GM12891 (cell line): ENCODE results near the gene TSPAN4.

ENCODE experiments used
- DNase-seq: peaks from one replicate; pipeline ENCODE4 v3.0.0; 2011; ENCODE audit warnings: low spot score; ENCODE audit not compliant: insufficient read length
- FAIRE-seq: peaks from 2 replicates; lab custom pipeline; 2011; peaks lifted over from hg19 to GRCh38; lab: Jason Lieb, UNC
- PAX5 ChIP-seq: IDR thresholded peaks from 2 replicates; pipeline ENCODE4 v1.6.1; 2011; ENCODE audit warnings: low read length, moderate library complexity, mild to moderate bottlenecking; ENCODE audit not compliant: insufficient read depth, severe bottlenecking
- POLR2A ChIP-seq: IDR thresholded peaks from 2 replicates; pipeline ENCODE4 v1.6.1; 2011; ENCODE audit warnings: low read depth, low read length, control low read depth
- POLR2AphosphoS5 ChIP-seq: IDR thresholded peaks from 2 replicates; pipeline ENCODE4 v1.6.1; 2011; ENCODE audit warnings: low read depth, low read length, control low read depth
- POU2F2 ChIP-seq: IDR thresholded peaks from 2 replicates; pipeline ENCODE4 v1.6.1; 2011; ENCODE audit warnings: low read depth, mild to moderate bottlenecking, control low read depth, low read length, moderate library complexity
- SPI1 ChIP-seq: IDR thresholded peaks from 2 replicates; pipeline ENCODE4 v1.6.1; 2011; ENCODE audit warnings: low read depth, low read length, control low read depth
- TAF1 ChIP-seq: IDR thresholded peaks from 2 replicates; pipeline ENCODE4 v1.6.1; 2011; ENCODE audit warnings: low read depth, low read length, control low read depth

The TSPAN4 gene

DNA sequence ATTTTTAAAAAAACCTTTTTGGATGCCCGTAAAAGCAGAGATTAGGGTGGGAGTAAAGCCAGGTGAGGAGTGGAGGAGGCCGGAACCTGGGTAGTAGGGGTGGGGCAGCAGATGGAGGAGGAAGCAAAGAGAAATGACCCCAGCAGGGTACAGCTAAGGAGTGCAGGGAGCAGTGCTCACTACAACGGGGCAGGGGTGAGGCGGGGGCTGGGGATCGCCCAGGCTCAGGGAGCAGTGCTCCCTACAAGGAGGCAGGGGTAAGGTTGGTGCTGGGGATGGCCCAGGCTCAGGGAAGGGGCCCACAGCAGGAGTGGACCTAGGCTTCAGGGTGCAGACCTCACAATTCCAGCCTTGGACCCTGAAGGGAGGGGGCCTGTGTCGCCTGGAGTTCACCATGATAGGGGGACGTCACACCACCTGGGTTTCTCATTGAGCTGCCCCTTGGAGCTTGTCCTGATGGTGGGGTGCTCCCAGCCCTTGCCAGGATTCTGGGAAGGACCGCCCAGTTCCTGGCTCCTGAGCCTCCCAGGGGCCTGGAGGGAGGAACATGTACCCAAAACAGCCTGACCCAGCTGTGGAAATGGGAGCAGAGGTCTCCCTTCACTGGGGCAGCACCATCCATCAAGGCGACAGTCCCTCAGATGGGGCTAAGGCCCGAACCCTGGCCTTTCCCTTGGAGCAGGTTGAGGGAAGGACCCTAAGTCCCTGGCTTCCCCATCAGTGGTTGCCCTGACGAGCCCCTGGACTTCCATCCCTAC, 26.8 kb upstream of the TSPAN4 start:
- DNase-seq (no peak), FAIRE-seq (no peak)
- TF ChIP-seq PAX5 = no peak
- TF ChIP-seq POLR2A = 0 out of 2 replicates have a peak, but pooled peaks have one; percentile 13

DNA sequence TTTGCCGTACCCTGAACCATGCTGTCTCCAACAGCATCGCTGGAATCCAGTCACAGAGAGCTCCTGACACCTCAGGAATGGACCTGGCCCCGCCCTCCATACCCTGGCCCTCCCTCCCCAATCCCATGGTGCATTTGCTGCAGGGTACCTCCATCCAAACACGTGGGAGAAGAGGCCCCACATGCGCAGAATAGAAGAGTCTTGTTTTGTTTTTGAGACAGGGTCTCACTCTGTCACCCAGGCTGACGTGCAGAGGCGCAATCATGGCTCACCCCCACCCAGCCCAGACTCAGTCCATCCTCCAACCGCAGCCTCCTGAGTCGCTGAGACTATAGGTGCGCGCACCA, 26.2 kb upstream of the TSPAN4 start:
- no peak for DNase-seq
- TF ChIP-seq SPI1 (no peak), POU2F2 (no peak)
- FAIRE-seq = no peak

DNA sequence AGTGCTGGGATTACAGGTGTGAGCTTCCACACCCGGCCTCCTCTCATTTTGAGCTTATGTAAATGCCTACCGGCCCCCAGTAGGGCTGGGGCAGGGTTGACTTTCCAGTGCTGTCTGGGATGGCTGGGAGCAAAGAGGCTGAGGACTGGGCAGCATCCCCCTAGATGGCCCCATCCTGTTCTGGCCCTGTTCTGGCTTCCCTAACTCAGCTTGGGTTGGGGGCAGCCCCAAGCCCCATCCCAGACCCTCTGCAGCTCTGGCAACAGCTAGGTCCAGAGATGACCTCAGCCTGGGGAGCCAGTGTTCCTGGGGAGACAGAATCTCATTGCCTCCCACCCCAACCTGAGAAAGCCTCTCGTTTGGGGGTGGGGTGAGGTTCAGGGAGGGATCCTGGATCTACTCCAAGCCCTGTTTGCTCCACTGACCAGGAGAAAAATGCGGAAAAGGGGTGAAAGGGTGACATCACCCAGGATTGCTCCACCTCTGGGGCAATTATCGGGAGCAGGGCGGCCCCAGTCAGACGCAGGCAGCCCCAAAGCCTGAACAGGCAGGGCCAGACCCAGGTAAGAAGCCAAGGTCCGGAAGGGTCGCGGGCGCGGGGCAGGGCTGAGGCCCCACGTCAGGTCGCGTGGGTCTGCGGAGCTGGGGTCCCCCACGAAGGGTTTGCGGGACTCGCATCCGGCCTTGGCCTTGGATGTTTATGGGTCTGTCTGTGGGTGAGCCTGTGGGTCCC, 24.1 kb upstream of the TSPAN4 start, which contains the start of gene PNPLA2:
PNPLA2 (plus strand) TSS at position 519 of the 733 bp plus-strand sequence. CDS start 805 bp downstream, outside the sequence.
- DNase-seq = no peak
- no peak for FAIRE-seq
- TF ChIP-seq POU2F2 (no peak), SPI1 (no peak), POLR2A (no peak), TAF1 (no peak), POLR2AphosphoS5 (no peak), PAX5 (no peak)

DNA sequence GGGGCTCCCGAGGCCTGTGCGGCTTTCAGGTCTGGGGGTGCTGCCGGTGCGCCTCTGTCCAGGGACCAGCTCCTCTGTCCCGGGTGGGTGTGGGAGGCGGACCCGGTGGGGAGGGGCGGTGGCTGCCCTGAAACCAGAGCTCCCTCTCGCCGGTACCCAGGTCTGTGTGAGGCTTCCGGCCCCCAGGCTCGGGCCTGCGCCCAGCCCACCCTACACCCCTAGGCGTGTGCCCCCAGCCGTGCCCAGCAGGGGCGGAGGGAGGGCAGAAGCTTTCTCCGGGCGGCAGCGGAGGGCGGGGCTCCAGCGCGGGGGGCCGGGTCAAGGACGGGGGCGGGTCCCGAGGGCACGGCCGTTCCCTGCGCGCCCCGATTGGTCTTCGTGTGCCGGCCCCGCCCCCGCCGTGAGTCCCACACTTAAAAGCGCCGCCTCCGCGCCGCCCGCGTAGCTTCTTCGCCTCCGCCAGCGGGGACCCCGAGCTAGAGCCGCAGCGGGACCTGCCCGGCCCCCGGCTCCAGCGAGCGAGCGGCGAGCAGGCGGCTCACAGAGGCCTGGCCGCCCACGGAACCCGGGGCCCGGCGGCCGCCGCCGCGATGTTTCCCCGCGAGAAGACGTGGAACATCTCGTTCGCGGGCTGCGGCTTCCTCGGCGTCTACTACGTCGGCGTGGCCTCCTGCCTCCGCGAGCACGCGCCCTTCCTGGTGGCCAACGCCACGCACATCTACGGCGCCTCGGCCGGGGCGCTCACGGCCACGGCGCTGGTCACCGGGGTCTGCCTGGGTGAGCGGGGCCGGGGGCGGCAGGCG, 23.3 kb upstream of the TSPAN4 start:
- peak; percentile 89 for DNase-seq
- peak; percentile 97 for FAIRE-seq
- TF ChIP-seq TAF1 (peak; percentile 24; the same call in 1 of the 2 replicates), SPI1 (no peak), POLR2A (peak; percentile 43; the same call in 1 of the 2 replicates), POLR2AphosphoS5 (peak; percentile 59; the same call in 1 of the 2 replicates)

DNA sequence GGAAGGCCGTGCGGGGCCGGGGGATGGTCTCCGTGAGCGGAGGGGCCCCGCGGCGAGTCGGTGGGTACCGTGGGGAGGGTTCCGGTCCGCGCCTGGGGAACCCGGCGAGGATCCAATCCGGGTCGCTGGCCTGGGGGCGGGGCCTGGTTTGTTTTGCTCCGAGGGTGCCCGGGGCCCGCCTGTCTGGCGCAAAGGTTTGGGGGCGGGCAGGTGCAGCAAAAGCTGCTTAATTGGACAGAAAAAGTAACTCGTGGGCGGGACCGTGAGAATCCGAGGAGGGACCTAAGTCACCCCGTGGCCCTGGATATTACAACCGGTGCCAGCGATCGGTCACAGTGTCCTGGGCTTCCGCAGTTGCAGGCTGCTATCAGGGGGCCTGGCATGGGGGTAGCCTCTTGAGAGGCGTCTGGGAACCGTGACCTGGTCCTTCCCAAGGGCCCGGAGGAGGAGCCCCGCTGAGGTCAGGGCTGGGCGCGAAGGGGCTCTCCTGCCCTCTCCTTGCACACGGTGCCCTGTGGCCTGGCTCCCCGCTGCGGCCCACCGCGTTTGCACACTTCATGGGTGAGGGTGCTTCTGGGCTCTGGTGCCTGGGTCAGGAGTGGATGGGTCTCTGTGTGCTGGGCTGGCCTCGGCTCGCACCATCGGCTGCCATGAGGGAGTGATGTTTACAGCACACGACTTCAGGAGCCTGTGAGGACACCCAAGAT, 22.6 kb upstream of the TSPAN4 start:
- FAIRE-seq (no peak), DNase-seq (peak; percentile 92)
- 0 out of 2 replicates have a peak, but pooled peaks have one; percentile 10 for TF ChIP-seq TAF1
- TF ChIP-seq PAX5 = no peak

DNA sequence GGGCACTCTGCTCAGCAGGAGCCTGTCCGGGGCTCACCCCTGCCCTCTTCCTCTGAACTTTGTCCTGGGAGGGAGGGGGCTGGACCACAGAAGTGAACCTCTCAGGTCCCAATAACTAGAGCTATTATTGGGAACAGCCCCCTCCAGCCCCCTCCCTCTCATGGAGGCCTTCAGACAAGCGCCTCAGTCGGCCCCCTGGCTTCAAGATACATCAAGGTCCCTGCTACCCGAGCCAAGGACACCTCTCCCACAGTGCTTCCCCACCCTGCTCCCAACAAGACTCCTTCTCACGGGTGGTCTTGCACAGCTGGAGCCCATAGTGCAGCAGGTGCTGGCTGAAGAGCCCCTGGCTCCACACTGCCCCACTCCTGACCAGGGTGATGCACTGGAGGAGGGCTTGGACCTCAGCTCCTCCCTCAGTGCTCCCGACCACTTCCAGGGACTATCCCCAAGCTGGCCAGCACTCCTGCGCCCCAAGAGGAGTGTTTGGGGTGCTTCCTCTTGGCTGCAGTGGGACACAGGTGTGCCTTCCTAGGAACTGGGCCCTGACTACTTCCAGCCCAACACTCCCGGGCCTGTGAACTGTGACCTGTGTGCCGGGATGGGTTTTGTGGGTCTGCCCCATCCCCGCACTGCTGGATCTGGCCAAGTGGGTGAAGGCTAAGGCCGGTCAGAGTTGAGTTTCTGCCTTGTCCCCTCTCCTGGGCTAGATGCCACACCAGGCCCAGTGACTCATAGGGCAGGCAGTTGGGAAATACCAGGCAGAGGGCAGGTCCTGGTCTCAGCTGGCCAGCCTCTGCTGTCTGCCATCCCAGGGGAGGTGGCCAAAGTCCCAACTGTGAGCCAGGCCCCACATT, 21.8 kb upstream of the TSPAN4 start:
- FAIRE-seq = no peak
- TF ChIP-seq POU2F2 = no peak
- TF ChIP-seq PAX5 = no peak
- TF ChIP-seq POLR2A = no peak
- TF ChIP-seq SPI1 = no peak
- DNase-seq = no peak

DNA sequence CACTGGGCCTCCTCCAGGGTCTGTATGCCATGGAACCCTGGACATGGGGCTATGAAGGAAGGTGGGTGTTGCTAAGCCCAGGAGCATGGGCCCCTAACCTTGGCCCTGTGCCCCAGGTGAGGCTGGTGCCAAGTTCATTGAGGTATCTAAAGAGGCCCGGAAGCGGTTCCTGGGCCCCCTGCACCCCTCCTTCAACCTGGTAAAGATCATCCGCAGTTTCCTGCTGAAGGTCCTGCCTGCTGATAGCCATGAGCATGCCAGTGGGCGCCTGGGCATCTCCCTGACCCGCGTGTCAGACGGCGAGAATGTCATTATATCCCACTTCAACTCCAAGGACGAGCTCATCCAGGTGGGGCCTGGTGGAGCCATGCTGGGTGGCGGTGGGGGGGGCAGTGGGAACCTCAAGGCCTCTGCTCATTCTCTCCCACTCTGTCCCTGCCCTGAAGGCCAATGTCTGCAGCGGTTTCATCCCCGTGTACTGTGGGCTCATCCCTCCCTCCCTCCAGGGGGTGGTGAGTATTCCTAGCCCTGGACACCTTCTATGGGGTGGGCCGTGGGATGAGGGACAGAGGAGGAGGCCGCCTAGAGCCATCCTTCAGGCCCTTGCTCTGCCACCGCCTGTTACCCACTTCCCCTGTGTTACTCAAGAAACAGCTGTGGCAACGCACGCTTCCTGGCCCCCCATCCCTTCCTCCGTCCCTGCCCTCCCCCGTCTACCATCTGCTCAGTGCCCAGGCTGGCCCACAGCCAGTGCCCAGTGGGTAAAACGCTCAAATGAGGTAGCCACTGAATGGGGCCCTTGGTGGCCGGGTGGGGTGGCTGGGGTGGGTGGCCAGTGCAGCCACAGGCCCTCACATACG, 20.9 kb upstream of the TSPAN4 start:
- FAIRE-seq = no peak
- no peak for DNase-seq
- TF ChIP-seq TAF1 = no peak
- TF ChIP-seq SPI1 = no peak
- no peak for TF ChIP-seq PAX5
- no peak for TF ChIP-seq POLR2AphosphoS5
- TF ChIP-seq POU2F2 = no peak
- no peak for TF ChIP-seq POLR2A

DNA sequence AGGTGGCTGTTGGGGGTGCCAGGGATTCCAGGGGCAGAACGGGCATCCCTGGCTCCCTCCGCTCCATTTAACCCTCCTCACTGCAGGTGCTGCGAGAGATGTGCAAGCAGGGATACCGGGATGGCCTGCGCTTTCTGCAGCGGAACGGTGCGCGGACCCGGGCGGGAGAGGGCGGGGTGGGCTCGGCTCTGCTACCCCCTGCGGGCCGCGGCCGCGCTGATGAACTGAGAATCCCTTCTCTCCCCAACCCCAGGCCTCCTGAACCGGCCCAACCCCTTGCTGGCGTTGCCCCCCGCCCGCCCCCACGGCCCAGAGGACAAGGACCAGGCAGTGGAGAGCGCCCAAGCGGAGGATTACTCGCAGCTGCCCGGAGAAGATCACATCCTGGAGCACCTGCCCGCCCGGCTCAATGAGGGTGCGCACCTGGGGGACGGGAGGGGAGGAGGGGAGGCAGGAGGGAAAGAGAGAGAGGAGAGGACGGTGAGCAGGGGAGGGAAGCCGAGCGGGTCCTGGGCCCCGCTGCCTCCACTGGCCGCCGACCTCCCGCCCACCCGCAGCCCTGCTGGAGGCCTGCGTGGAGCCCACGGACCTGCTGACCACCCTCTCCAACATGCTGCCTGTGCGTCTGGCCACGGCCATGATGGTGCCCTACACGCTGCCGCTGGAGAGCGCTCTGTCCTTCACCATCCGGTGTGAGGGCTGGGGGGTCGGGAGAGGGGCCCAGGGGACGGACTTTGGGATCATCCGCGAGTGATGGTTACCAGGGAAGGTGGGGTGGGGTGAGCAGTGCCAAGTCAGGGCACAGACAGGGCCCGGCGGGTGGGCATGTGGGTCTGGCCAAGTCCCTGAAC, 19.0 kb upstream of the TSPAN4 start:
- TF ChIP-seq TAF1 = no peak
- no peak for TF ChIP-seq POLR2AphosphoS5
- no peak for TF ChIP-seq POLR2A
- no peak for TF ChIP-seq PAX5
- TF ChIP-seq SPI1 = no peak
- no peak for DNase-seq
- no peak for FAIRE-seq
